HG02798 (cell line): ENCODE measurements around the gene PROX2.
A peak's percentile ranks its signal among the peaks of the same experiment; 100 is the strongest.

Source experiments
- ATAC-seq: cut with Tn5 transposase; IDR thresholded peaks from one replicate; pipeline ENCODE4 v1.9.1; 2021; ENCODE audit warnings: mild to moderate bottlenecking; ENCODE audit not compliant: unreplicated experiment, poor library complexity

Gene PROX2

GRCh38 chr14:74910556-74910955 is 34.6 kb upstream of the PROX2 start:
- ATAC-seq = no peak

- no peak for ATAC-seq
These were observed 34.0 kb upstream of the PROX2 start for GRCh38 chr14:74909911-74910310.

GRCh38 chr14:74909501-74909900 is 33.6 kb upstream of the PROX2 start:
- ATAC-seq = no peak

GRCh38 chr14:74908861-74909341 is 33.0 kb upstream of the PROX2 start:
- no peak for ATAC-seq

GRCh38 chr14:74907744-74908143 is 31.8 kb upstream of the PROX2 start:
- no peak for ATAC-seq

- ATAC-seq = no peak
These were observed 31.1 kb upstream of the PROX2 start for GRCh38 chr14:74906925-74907521.

GRCh38 chr14:74905595-74906142 is 29.7 kb upstream of the PROX2 start:
- peak; percentile 34 for ATAC-seq

GRCh38 chr14:74904635-74905503 is 28.9 kb upstream of the PROX2 start:
- no peak for ATAC-seq

- ATAC-seq = no peak
These were observed 27.2 kb upstream of the PROX2 start for GRCh38 chr14:74902941-74903705.

- no peak for ATAC-seq
These were observed 22.7 kb upstream of the PROX2 start for GRCh38 chr14:74898694-74899093.

GRCh38 chr14:74898083-74898482 is 22.1 kb upstream of the PROX2 start:
- no peak for ATAC-seq

- no peak for ATAC-seq
These were observed 21.7 kb upstream of the PROX2 start for GRCh38 chr14:74897642-74898041.

GRCh38 chr14:74896400-74896799 is 20.5 kb upstream of the PROX2 start:
- ATAC-seq = no peak

- ATAC-seq = peak; percentile 68
These were observed 17.7 kb upstream of the PROX2 start for GRCh38 chr14:74893614-74894091.

GRCh38 chr14:74892745-74893144 is 16.8 kb upstream of the PROX2 start:
- ATAC-seq = peak; percentile 14

- ATAC-seq = no peak
These were observed 15.9 kb upstream of the PROX2 start for GRCh38 chr14:74891870-74892269.

GRCh38 chr14:74890262-74890661 is 14.3 kb upstream of the PROX2 start:
- no peak for ATAC-seq

GRCh38 chr14:74888164-74889158 is 12.5 kb upstream of the PROX2 start:
- ATAC-seq = no peak

GRCh38 chr14:74886001-74886400 is 10.1 kb upstream of the PROX2 start:
- no peak for ATAC-seq
